ENCODE data around the gene SLCO2A1. TPM values are rescaled to one million over a fixed set of nuclear protein-coding genes. Genes with fewer than 3 reads are reported as not detected.
A peak's percentile ranks its signal among the peaks of the same experiment; 100 is the strongest.

SLCO2A1 gene
- total and polyA plus RNA-seq, 2 of the 4 experiments (the other 2 are of a cell fraction): under 0.01 to 1.5 TPM

DNA sequence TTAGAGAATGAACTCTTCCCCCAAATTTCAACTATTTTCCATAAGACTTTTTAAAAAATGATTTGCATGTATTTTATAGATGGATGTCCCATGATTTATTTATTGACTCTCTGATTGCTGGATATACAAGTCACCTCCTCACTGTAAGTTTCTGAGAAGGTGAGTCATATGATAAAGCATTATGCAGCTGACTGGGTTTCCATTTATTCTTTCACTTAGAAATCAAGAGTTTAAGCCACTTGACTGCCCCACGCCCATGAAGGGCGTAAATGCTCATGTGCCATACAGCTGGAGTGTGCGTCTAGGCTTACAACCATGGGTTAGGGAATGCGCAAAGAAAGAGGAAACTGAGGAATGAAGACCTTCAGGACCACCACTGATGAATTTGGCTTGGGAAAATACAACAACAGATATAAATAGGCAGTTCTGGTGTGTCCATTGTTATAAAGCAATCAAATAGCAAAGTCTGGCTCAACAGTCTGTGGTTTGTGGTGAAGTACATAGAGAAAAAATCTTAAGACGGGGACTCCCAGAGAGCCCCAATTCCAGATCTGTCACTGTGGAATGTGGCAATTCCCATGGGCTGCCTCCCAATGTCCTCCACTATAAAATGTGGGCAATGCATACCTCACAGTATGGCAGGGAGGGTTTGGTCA lies 20.3 kb downstream of the SLCO2A1 start:
- DNase-seq (peak; percentile 52), ATAC-seq (ENCODE audit: low read depth) (no peak; the same call in 1 of the 2 replicates)
- peak overlapping the region; percentile 95 for H2AK5ac ChIP-seq (ENCODE audit: low read depth, low read length)
- H3K27ac ChIP-seq (ENCODE audit: insufficient read depth, low read length): no peak overlapping the region; the same call in 1 of the 2 replicates
- peak overlapping the region; percentile 63; the same call in 1 of the 2 replicates for H3K23ac ChIP-seq (ENCODE audit: low read depth, low read length)
- H3K4me1 ChIP-seq (ENCODE audit: control insufficient read depth, insufficient read depth, low read length): peaks cover 3% of the 10 kb centered on the region
- no peak overlapping the region for H3K4me2 ChIP-seq (ENCODE audit: low read depth, low read length)
- H3K4me3 ChIP-seq (ENCODE audit: insufficient read depth, low read depth, low read length): no peak overlapping the region
- H2BK5ac ChIP-seq (ENCODE audit: low read depth, low read length, poor library complexity, severe bottlenecking): peak overlapping the region; percentile 67
- peak overlapping the region; percentile 89 for H2BK120ac ChIP-seq (ENCODE audit: low read depth, low read length)
- ChIA-PET CTCF (no interaction called here), POLR2A (ENCODE audit: unreplicated experiment) (no interaction called here)
- H3K9ac ChIP-seq (ENCODE audit: low read depth, low read length): no peak overlapping the region
- TF ChIP-seq FOS (IDR thresholded peaks at IDR 0.05; ENCODE audit: low read depth, low read length) (no peak), POLR2A (IDR thresholded peaks at IDR 0.05; ENCODE audit: low read depth, low read length) (no peak), RAD21 (IDR thresholded peaks at IDR 0.05; ENCODE audit: low read length) (no peak), MAZ (IDR thresholded peaks at IDR 0.05; ENCODE audit: borderline replicate concordance, low read depth, low read length) (no peak), BHLHE40 (IDR thresholded peaks at IDR 0.05; ENCODE audit: low read depth, low read length) (no peak), CHD1 (IDR thresholded peaks at IDR 0.05; ENCODE audit: low read depth, low read length) (no peak), CTCF (conservative IDR thresholded peaks at IDR 0.05; ENCODE audit: low read depth, low read length) (no peak), RCOR1 (IDR thresholded peaks at IDR 0.05; ENCODE audit: insufficient replicate concordance, low read length) (no peak), RFX5 (IDR thresholded peaks at IDR 0.05; ENCODE audit: low read depth, low read length) (no peak), MAFK (IDR thresholded peaks at IDR 0.05; ENCODE audit: low read depth, low read length) (no peak), SMC3 (IDR thresholded peaks at IDR 0.05; ENCODE audit: low read depth, low read length) (no peak), MXI1 (IDR thresholded peaks at IDR 0.05; ENCODE audit: borderline replicate concordance, low read depth, low read length) (no peak), NFE2L2 (IDR thresholded peaks at IDR 0.05; ENCODE audit: low read depth, low read length) (no peak), CEBPB (IDR thresholded peaks at IDR 0.05; ENCODE audit: low read depth, low read length) (no peak)
- TF ChIP-seq, protein P1, sequence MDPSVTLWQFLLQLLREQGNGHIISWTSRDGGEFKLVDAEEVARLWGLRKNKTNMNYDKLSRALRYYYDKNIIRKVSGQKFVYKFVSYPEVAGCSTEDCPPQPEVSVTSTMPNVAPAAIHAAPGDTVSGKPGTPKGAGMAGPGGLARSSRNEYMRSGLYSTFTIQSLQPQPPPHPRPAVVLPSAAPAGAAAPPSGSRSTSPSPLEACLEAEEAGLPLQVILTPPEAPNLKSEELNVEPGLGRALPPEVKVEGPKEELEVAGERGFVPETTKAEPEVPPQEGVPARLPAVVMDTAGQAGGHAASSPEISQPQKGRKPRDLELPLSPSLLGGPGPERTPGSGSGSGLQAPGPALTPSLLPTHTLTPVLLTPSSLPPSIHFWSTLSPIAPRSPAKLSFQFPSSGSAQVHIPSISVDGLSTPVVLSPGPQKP (IDR thresholded peaks at IDR 0.05; ENCODE audit: borderline replicate concordance, low read depth, low read length): no peak
- TF ChIP-seq, protein P2, sequence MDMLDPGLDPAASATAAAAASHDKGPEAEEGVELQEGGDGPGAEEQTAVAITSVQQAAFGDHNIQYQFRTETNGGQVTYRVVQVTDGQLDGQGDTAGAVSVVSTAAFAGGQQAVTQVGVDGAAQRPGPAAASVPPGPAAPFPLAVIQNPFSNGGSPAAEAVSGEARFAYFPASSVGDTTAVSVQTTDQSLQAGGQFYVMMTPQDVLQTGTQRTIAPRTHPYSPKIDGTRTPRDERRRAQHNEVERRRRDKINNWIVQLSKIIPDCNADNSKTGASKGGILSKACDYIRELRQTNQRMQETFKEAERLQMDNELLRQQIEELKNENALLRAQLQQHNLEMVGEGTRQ (IDR thresholded peaks at IDR 0.05; ENCODE audit: low read depth, low read length): no peak
- BruUV-seq (replicated peaks): no TSS peak
- dilution Hi-C loops (cut with HindIII; ENCODE audit: low sequenced_read_pairs, unreplicated experiment): no loop called here
- H4K20me1 ChIP-seq (ENCODE audit: insufficient read depth, low read length): no peaks in the 10 kb centered on the region
- H4K5ac ChIP-seq (ENCODE audit: low read depth, low read length): no peak overlapping the region
- H2BK20ac ChIP-seq (ENCODE audit: low read depth, low read length): peak overlapping the region; percentile 90
- no peak overlapping the region for H3K18ac ChIP-seq (ENCODE audit: low read depth, low read length)
- H3K36me3 ChIP-seq (ENCODE audit: control insufficient read depth, insufficient read depth, low read length): no peaks in the 10 kb centered on the region
- in situ Hi-C loops (cut with MboI; ENCODE audit: low sequenced_read_pairs): no loop called here
- H3K27me3 ChIP-seq (ENCODE audit: control insufficient read depth, insufficient read depth, low read length): no peaks in the 10 kb centered on the region
- peak overlapping the region; percentile 2 to 74; a peak in 1 of 4 replicates for H4K8ac ChIP-seq (ENCODE audit: low read depth in 2 of 2, low read length in 2 of 2)
- H4K91ac ChIP-seq (ENCODE audit: insufficient read depth, low read depth, low read length): peak overlapping the region; percentile 79
- H3K79me1 ChIP-seq (ENCODE audit: low read depth in 1 of 2, low read length in 2 of 2): no peaks in the 10 kb centered on the region
- H2BK15ac ChIP-seq (ENCODE audit: low read depth, low read length): peak overlapping the region; percentile 59; the same call in 2 of the 3 replicates
- H3K9me1 ChIP-seq (ENCODE audit: insufficient read depth, low read length): peaks cover 8% of the 10 kb centered on the region
- H3K9me3 ChIP-seq (ENCODE audit: control insufficient read depth, insufficient read depth, low read length): peaks cover 3% of the 10 kb centered on the region; the same call in 1 of the 2 replicates
- H3K4ac ChIP-seq (ENCODE audit: low read depth, low read length): peak overlapping the region; percentile 87
- no CpG with 5 or more reads among the region's 5 CpGs for WGBS, 2 experiments (ENCODE audit: extremely low coverage in 2 of 2, insufficient read length in 1 of 2)
- intact Hi-C loops (cut with micrococcal nuclease): no loop called here
- peak overlapping the region; percentile 43; the same call in 1 of the 2 replicates for H3K14ac ChIP-seq (replicated peaks; ENCODE audit: low read depth, low read length)
- no peak overlapping the region for H2AFZ ChIP-seq (replicated peaks; ENCODE audit: low read length, poor library complexity)
- H3K56ac ChIP-seq (ENCODE audit: extremely low read depth, insufficient read depth, low read length): no peak overlapping the region
- no peak overlapping the region for H2AK9ac ChIP-seq (replicated peaks; ENCODE audit: low read depth, low read length, poor library complexity)
